ENCODE results near the gene MAP2.

The MAP2 gene

DNA sequence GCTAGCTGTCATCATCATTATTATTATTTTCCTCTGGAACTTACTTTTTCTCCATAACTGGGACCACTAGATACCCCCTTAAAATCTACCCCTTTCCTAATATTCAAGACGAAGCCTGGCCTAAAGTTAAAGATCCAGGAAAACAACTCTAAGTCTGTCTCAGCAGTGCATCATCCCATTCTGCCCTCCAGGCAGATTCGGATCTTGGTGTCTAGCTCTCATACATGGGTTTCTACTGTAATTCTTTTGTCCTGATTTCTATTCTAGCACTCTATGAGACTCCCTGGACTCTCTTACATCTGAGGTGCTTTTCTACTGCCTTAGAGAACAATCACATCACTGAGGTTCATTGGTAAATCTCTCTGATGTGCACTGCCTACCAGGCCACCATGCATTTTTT lies 35.5 kb downstream of the MAP2 start:
- Histone ChIP-seq H2BK15ac (ENCODE audit: low read length) (no peak overlapping the region), H3K4me3 (ENCODE audit: low read length in 2 of 2) (no peak overlapping the region), H3K36me3 (replicated peaks in 1 of 2; ENCODE audit: control insufficient read depth in 2 of 2, insufficient read depth in 2 of 2, low read length in 2 of 2) (peaks cover 2 to 5% of the 10 kb centered on the region in 2 donors), H4K8ac (ENCODE audit: low read depth, low read length) (no peak overlapping the region), H3K4ac (ENCODE audit: low read length) (no peak overlapping the region), H3K9me3 (replicated peaks in 1 of 2; ENCODE audit: control insufficient read depth in 2 of 2, insufficient read depth in 1 of 2, low read depth in 1 of 2, low read length in 2 of 2) (no peaks in the 10 kb centered on the region), H2BK5ac (ENCODE audit: low read length) (no peak overlapping the region), H3K23ac (ENCODE audit: low read depth, low read length, poor library complexity) (no peak overlapping the region), H3K9ac (ENCODE audit: low read depth, low read length, poor library complexity) (no peak overlapping the region), H3K4me2 (ENCODE audit: insufficient read depth, low read length, poor library complexity, severe bottlenecking) (no peak overlapping the region), H3K79me1 (ENCODE audit: low read depth, low read length) (no peaks in the 10 kb centered on the region), H4K91ac (ENCODE audit: low read depth, low read length, poor library complexity) (no peak overlapping the region), H3K27ac (replicated peaks; ENCODE audit: low read length) (no peak overlapping the region), H3K4me1 (ENCODE audit: control insufficient read depth in 2 of 2, insufficient read depth in 1 of 2, low read depth in 1 of 2, low read length in 2 of 2) (peaks cover 0 to 2% of the 10 kb centered on the region in 2 donors), H3K14ac (ENCODE audit: low read length) (no peak overlapping the region), H3K18ac (ENCODE audit: low read length) (no peak overlapping the region), H3K27me3 (ENCODE audit: control insufficient read depth in 3 of 3, insufficient read depth in 3 of 3, low read depth in 1 of 3, low read length in 3 of 3) (no peaks in the 10 kb centered on the region), H2BK120ac (ENCODE audit: low read depth, low read length) (no peak overlapping the region), H2AFZ (ENCODE audit: low read length) (no peak overlapping the region), H2BK12ac (ENCODE audit: low read length) (no peak overlapping the region), H2AK5ac (ENCODE audit: low read depth, low read length) (no peak overlapping the region)
- WGBS, 2 donors (ENCODE audit: extremely low coverage in 2 of 2, insufficient read length in 2 of 2, insufficient replicate concordance in 1 of 2): no CpG with 5 or more reads among the region's 2 CpGs
- no peak for DNase-seq (ENCODE audit: low spot score)

DNA sequence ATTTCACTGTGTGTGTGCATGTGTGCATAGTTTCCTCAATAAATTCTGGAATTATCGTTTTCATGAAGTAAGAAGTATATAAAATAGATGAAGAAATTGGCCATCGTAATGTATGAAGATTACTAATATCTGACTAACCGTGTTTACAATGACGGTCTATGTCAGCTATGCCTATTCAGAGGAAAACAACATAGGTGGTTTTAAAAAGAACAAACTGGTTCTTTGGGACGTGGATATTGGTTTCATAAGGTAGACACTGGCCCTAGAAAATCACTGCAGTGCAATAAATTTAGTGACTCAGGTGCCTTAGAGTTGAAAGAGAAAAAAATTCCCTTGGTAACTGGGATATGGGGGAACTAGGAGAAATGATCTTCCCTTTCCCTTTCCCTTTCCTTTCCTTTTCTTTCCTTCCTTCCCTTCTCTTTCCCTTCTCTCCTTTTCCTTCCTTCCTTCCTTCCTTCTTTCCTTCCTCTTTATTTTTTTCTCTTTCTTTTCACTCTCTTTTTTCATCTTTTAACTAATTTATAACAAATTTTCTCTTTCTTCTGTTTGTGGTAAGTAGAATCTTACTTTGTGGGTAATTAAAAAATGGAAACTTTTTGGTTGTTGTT lies 36.4 kb downstream of the MAP2 start:
- Histone ChIP-seq H3K4ac (ENCODE audit: low read length) (no peak overlapping the region), H2BK5ac (ENCODE audit: low read length) (no peak overlapping the region), H3K79me1 (ENCODE audit: low read depth, low read length) (no peaks in the 10 kb centered on the region), H3K14ac (ENCODE audit: low read length) (no peak overlapping the region), H3K36me3 (replicated peaks in 1 of 2; ENCODE audit: control insufficient read depth in 2 of 2, insufficient read depth in 2 of 2, low read length in 2 of 2) (no peaks in the 10 kb centered on the region), H3K27ac (replicated peaks; ENCODE audit: low read length) (no peak overlapping the region), H3K4me3 (ENCODE audit: low read length in 2 of 2) (no peak overlapping the region), H2BK15ac (ENCODE audit: low read length) (no peak overlapping the region), H3K27me3 (ENCODE audit: control insufficient read depth in 3 of 3, insufficient read depth in 3 of 3, low read depth in 1 of 3, low read length in 3 of 3) (no peaks in the 10 kb centered on the region), H3K9me3 (replicated peaks in 1 of 2; ENCODE audit: control insufficient read depth in 2 of 2, insufficient read depth in 1 of 2, low read depth in 1 of 2, low read length in 2 of 2) (no peaks in the 10 kb centered on the region), H3K4me1 (ENCODE audit: control insufficient read depth in 2 of 2, insufficient read depth in 1 of 2, low read depth in 1 of 2, low read length in 2 of 2) (peaks cover 0 to 2% of the 10 kb centered on the region in 2 donors), H3K23ac (ENCODE audit: low read depth, low read length, poor library complexity) (no peak overlapping the region), H2BK120ac (ENCODE audit: low read depth, low read length) (no peak overlapping the region), H2AFZ (ENCODE audit: low read length) (no peak overlapping the region), H3K18ac (ENCODE audit: low read length) (no peak overlapping the region), H3K4me2 (ENCODE audit: insufficient read depth, low read length, poor library complexity, severe bottlenecking) (no peak overlapping the region), H2AK5ac (ENCODE audit: low read depth, low read length) (no peak overlapping the region), H3K9ac (ENCODE audit: low read depth, low read length, poor library complexity) (no peak overlapping the region), H2BK12ac (ENCODE audit: low read length) (no peak overlapping the region), H4K8ac (ENCODE audit: low read depth, low read length) (no peak overlapping the region), H4K91ac (ENCODE audit: low read depth, low read length, poor library complexity) (no peak overlapping the region)
- DNase-seq (ENCODE audit: low spot score): no peak
- no CpG with 5 or more reads among the region's 5 CpGs for WGBS, 2 donors (ENCODE audit: extremely low coverage in 2 of 2, insufficient read length in 2 of 2, insufficient replicate concordance in 1 of 2)

DNA sequence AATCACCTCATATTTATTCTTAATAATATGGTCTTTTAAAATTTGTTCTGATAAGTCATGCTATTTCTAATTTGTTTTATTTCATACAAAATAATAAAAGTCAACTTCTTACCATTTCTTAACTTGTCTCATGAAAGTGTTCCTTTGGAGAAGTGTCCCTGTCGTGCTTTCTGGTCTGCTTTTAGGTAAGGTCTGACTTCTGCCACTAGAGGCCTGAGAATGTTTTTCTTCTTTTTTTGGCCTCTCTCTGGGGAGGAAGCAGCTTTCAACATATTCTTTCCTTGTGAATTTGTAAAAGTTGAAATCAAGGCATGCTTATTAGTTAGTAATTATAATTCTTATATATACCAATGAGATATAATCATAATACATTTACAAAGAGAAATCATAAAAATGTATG lies 39.4 kb downstream of the MAP2 start:
- no CpG with 5 or more reads among the region's 1 CpG for WGBS, 2 donors (ENCODE audit: extremely low coverage in 2 of 2, insufficient read length in 2 of 2, insufficient replicate concordance in 1 of 2)
- no peak for DNase-seq (ENCODE audit: low spot score)
- no peak overlapping the region for H3K4ac ChIP-seq (ENCODE audit: low read length)
- H4K8ac ChIP-seq (ENCODE audit: low read depth, low read length): no peak overlapping the region
- no peak overlapping the region for H4K91ac ChIP-seq (ENCODE audit: low read depth, low read length, poor library complexity)
- H3K9me3 ChIP-seq (replicated peaks in 1 of 2; ENCODE audit: control insufficient read depth in 2 of 2, insufficient read depth in 1 of 2, low read depth in 1 of 2, low read length in 2 of 2): peaks cover 0 to 10% of the 10 kb centered on the region in 2 donors
- no peak overlapping the region for H2BK12ac ChIP-seq (ENCODE audit: low read length)
- no peak overlapping the region for H3K27ac ChIP-seq (replicated peaks; ENCODE audit: low read length)
- no peaks in the 10 kb centered on the region for H3K27me3 ChIP-seq (ENCODE audit: control insufficient read depth in 3 of 3, insufficient read depth in 3 of 3, low read depth in 1 of 3, low read length in 3 of 3)
- no peaks in the 10 kb centered on the region for H3K79me1 ChIP-seq (ENCODE audit: low read depth, low read length)
- H2BK15ac ChIP-seq (ENCODE audit: low read length): no peak overlapping the region
- H3K4me1 ChIP-seq (ENCODE audit: control insufficient read depth in 2 of 2, insufficient read depth in 1 of 2, low read depth in 1 of 2, low read length in 2 of 2): no peaks in the 10 kb centered on the region
- H2AK5ac ChIP-seq (ENCODE audit: low read depth, low read length): no peak overlapping the region
- no peak overlapping the region for H3K14ac ChIP-seq (ENCODE audit: low read length)
- H3K9ac ChIP-seq (ENCODE audit: low read depth, low read length, poor library complexity): no peak overlapping the region
- H3K4me2 ChIP-seq (ENCODE audit: insufficient read depth, low read length, poor library complexity, severe bottlenecking): no peak overlapping the region
- H2AFZ ChIP-seq (ENCODE audit: low read length): no peak overlapping the region
- H3K18ac ChIP-seq (ENCODE audit: low read length): no peak overlapping the region
- no peak overlapping the region for H2BK5ac ChIP-seq (ENCODE audit: low read length)
- no peak overlapping the region for H3K23ac ChIP-seq (ENCODE audit: low read depth, low read length, poor library complexity)
- H2BK120ac ChIP-seq (ENCODE audit: low read depth, low read length): no peak overlapping the region
- no peaks in the 10 kb centered on the region for H3K36me3 ChIP-seq (replicated peaks in 1 of 2; ENCODE audit: control insufficient read depth in 2 of 2, insufficient read depth in 2 of 2, low read length in 2 of 2)
- no peak overlapping the region for H3K4me3 ChIP-seq (ENCODE audit: low read length in 2 of 2)

DNA sequence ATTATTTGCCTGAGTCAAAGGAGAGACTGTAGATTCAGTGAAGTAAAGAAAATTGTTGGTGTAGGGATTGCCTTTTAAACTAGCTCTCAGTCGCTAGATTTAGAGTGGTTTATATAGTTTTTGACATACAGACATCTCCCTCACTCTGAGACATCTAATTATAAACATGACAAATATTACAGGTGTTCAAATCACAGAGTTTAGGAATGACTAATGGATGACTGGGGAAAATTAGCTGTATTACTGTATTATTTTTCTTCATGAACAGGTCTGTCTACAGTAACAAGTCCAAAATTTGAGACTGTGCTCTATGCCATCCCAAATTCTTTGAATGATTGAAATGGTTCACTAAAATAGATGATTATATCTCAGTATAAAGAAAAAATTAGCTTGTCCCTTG lies 40.0 kb downstream of the MAP2 start:
- H3K27me3 ChIP-seq (ENCODE audit: control insufficient read depth in 3 of 3, insufficient read depth in 3 of 3, low read depth in 1 of 3, low read length in 3 of 3): no peaks in the 10 kb centered on the region
- H3K27ac ChIP-seq (replicated peaks; ENCODE audit: low read length): no peak overlapping the region
- no peaks in the 10 kb centered on the region for H3K36me3 ChIP-seq (replicated peaks in 1 of 2; ENCODE audit: control insufficient read depth in 2 of 2, insufficient read depth in 2 of 2, low read length in 2 of 2)
- no peak overlapping the region for H2BK12ac ChIP-seq (ENCODE audit: low read length)
- no peak overlapping the region for H3K14ac ChIP-seq (ENCODE audit: low read length)
- no peak overlapping the region for H2BK5ac ChIP-seq (ENCODE audit: low read length)
- no peak overlapping the region for H3K4me3 ChIP-seq (ENCODE audit: low read length in 2 of 2)
- WGBS, 2 donors (ENCODE audit: extremely low coverage in 2 of 2, insufficient read length in 2 of 2, insufficient replicate concordance in 1 of 2): no CpG with 5 or more reads among the region's 1 CpG
- no peaks in the 10 kb centered on the region for H3K79me1 ChIP-seq (ENCODE audit: low read depth, low read length)
- no peak overlapping the region for H3K4me2 ChIP-seq (ENCODE audit: insufficient read depth, low read length, poor library complexity, severe bottlenecking)
- no peak overlapping the region for H3K9ac ChIP-seq (ENCODE audit: low read depth, low read length, poor library complexity)
- no peak overlapping the region for H3K23ac ChIP-seq (ENCODE audit: low read depth, low read length, poor library complexity)
- DNase-seq (ENCODE audit: low spot score): no peak
- H3K18ac ChIP-seq (ENCODE audit: low read length): no peak overlapping the region
- no peak overlapping the region for H3K4ac ChIP-seq (ENCODE audit: low read length)
- no peak overlapping the region for H2BK120ac ChIP-seq (ENCODE audit: low read depth, low read length)
- no peak overlapping the region for H2BK15ac ChIP-seq (ENCODE audit: low read length)
- H4K91ac ChIP-seq (ENCODE audit: low read depth, low read length, poor library complexity): no peak overlapping the region
- H3K4me1 ChIP-seq (ENCODE audit: control insufficient read depth in 2 of 2, insufficient read depth in 1 of 2, low read depth in 1 of 2, low read length in 2 of 2): no peaks in the 10 kb centered on the region
- H2AK5ac ChIP-seq (ENCODE audit: low read depth, low read length): no peak overlapping the region
- H4K8ac ChIP-seq (ENCODE audit: low read depth, low read length): no peak overlapping the region
- no peak overlapping the region for H2AFZ ChIP-seq (ENCODE audit: low read length)
- H3K9me3 ChIP-seq (replicated peaks in 1 of 2; ENCODE audit: control insufficient read depth in 2 of 2, insufficient read depth in 1 of 2, low read depth in 1 of 2, low read length in 2 of 2): peaks cover 0 to 10% of the 10 kb centered on the region in 2 donors
